ENCODE measurements around the gene RPL29.
A peak's percentile ranks its signal among the peaks of the same experiment; 100 is the strongest.
"Not testable (repeated sequence)": the region's sequence is repeated elsewhere in the genome, so short reads cannot be mapped to it uniquely, and the experiment has no call there.

The RPL29 gene

DNA sequence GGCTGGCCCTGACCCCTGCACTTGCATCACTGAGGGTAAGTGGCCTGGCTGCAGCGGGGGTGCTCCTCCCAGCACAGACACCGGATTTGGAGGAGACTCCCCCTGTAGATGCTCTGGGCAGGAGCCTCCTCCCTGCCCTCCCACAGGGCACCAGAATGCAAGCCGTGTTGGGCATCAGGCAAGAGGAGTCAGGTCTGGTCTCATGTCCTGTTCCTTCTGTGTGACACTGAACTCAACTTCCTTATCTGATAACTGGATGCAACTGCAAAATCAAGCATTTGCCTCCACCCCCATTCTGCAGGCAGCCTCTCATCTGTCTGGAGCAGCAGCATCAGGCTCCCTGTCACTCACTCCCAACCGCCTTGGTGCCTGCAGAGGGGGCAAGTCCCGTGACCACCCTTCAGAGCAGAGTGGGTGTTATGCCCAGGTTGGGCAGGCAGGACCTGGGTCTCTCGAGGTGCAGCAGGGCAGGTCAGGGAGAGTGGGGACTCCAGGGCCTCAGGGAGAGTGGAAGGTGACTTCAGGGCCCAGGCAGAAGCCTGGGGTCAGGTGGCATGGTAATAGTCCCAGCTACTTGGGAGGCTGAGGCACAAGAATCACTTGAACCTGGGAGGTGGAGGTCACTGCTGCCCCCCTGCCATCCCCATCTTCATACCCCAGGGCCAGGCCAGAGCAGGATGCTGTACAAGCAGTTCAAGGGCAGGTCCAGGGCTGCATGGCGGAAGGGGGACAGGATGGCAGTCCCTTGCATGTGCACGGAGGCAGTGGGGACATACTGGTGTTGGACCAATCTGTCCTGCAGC lies 10.5 kb upstream of the RPL29 start:
- DNase-seq (ENCODE audit: low read depth in 4 of 4, low spot score in 1 of 4): no peak

DNA sequence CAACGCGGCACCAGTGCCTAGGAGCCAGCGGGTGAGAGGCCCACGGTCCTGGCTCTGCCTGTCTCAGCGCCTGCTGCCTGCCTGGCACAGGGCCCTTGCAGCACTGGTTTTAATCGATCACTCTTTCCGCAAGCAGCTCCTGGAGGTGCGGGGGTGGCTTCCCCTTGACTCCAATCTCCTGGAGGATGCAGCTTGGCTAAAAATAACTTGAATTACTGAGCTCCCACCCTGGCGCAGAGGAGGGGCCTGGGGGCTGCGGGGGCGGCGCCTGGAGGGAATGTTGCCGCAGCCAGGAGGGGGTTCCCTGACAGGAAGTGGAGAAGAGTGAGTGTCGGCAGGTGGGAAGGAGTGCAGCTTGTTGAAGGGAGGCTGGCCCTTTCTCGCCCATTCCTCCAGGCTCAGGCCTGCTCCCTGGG lies 9.9 kb upstream of the RPL29 start:
- DNase-seq (ENCODE audit: low read depth in 4 of 4, low spot score in 1 of 4): no peak

DNA sequence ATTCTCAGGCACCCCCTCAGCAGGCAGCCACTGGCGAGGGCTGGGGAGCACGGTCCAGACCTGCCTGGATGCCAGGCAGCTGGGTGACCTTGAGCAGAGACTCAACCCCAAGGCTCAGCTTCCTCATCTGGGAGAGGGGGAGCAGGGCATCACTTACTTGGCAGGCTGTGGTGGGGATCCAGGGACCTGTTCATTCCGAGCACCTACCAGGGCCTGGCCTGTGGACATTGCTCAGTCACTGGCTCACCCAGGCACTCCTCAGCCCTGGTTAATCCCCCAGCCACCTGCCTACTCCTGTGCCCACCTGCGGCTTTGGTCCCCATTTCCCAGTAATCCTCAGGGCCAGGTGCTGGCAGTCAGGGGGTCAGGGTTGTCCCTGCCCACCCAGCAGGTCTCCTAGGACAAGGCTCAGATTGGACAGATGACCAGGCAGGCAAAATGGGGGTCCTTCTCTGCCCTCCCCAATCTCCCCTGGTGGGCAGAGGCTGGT lies 9.3 kb upstream of the RPL29 start:
- DNase-seq (ENCODE audit: low read depth in 4 of 4, low spot score in 1 of 4): no peak

DNA sequence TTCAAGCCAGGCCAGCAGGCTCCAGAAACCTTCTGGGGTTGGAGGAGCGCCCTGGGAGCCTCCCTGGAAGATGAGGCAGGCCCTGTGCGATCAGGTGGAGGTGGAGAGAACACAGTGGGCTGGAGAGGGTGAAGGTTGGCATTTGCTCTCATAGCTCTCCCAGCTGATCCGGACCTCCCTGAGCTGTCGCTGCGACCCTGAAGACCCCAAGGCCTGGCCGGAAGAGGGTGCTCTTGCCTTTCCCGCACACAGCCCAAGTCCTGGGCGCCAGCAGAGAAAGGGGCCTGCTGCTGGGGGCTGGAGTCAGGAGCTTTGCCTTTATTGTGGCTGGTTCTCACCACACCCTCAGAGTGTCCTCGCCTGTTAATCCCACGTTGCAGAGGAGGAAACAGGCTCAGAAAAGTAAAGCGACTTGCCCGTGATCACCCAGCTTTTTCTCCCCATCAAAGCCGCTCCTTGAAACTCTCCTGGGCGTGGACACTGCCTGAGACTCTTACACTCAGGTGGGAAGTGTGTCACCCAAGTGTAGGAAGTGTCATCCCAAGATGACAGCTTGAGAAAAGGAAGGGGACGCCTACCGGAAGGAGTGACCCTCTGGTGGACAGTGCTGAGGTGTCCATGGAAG lies 8.6 kb upstream of the RPL29 start:
- DNase-seq (ENCODE audit: low read depth in 4 of 4, low spot score in 1 of 4): no peak

DNA sequence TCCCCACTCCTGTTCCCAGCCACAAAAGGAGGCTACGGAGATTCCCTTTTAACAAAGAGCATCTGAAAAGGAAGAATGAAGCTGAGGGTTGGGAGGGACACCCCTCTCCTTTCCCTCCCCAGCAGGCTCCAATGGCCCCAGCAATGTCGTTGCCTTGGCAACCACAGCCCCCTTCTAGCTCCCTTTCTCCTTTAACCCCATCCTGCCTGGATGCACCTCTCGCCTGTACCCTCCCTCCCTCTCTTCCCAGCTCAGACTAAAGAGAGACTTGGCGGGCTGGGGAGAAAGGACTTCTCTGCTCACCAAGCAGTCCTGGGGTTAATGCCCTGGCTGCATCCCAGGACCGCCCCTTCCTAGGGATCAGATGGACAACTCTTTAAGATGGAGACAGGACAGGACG lies 7.1 kb upstream of the RPL29 start:
- DNase-seq (ENCODE audit: low read depth in 4 of 4, low spot score in 1 of 4): no peak

DNA sequence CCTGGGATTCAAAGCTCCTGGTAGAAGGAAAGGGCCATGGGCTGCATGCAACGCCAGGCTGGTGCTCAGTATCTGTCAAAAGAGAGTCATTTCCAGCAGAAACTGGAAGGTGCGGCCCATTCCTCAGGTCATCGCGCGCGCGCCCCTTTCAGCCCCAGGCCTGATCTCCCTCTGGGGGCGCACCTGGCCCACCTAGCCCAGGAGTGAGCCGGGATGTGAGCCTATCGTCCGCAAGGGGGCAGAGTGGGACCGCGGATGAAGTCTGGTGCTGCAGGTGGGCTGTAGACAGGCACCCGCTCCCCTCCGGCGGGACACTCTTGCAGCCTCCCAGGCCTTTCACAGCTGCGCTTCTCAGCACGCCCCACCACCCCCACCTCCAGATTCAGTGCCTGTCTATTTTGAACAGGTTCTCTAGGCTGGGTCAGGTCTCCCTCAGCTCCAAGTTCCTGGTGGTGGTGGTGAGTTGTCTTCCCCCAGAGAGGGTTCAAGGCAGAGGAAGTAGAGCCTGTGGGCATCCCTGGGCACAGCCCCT lies 5.8 kb upstream of the RPL29 start:
- DNase-seq (ENCODE audit: low read depth in 4 of 4, low spot score in 1 of 4): peak; percentile 65 to 77 (median 70)

DNA sequence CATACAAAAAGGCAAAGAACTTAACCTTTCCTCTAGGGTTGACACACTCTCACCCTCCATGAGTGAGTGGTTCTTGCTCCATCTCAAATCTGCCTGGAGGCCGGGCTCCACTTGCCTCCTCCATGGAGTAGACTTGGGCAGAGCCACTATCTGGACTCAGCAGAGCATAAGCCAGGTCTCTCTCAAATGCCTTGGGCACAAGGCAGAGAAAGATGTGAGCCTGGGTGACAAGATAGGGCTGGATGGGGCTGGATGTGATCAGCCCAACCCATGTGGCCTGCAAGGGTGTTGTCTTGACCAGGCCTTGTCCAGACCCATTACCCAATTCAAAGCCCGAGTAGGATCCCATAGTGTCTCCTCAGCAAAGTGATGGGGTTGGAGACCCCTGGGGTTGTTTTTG lies 4.2 kb upstream of the RPL29 start:
- no peak for DNase-seq (ENCODE audit: low read depth in 4 of 4, low spot score in 1 of 4)

DNA sequence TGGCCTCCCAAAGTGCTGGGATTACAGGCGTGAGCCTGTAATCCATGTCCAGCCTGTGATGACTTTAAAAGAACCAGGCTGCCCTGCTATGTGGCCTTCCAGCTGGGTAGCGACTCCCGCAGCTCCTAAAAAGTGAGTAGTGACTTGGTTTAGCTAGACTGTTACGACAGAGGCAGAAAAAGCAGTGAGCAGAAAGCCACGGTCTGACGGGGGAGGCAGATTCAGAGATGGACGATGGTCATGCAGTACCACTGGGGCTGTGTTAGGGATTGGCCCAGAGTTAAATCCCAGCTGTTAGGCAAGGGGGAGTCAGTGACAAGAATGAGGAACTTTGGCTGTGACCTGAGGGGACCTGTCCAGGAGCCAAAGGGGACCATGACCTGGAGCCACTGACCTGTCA lies 3.1 kb upstream of the RPL29 start:
- no peak for DNase-seq (ENCODE audit: low read depth in 4 of 4, low spot score in 1 of 4)

DNA sequence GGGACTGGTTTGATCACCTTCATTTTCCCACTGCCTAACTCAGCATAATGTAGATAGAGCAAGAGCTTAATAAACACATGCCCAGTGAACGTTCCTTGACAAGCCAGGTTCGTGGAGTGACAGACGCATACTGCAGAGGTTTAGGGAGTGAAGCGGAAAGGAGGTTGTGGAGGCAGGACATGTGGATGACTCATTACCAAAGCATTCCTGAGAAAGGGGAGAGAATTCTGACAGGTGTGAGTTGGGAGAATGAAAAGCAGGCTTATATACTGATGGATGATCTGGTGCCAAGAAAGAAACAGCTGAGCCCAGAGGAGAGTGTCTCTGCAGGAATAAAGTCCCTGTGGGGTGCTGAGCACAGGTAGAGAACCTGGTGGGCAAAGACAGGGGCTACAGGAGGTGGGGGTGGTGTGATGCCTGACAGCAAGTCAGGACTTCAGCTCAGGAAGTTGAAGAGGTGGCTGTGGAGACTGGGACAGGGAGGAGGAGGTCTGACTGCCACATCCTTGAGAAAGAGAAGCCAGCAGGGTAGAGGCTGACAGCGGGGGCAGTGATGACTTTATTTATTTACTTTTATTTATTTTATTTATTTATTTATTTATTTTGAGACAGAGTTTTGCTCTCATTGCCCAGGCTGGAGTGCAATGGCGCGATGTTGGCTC lies 2.4 kb upstream of the RPL29 start:
- DNase-seq (ENCODE audit: low read depth in 4 of 4, low spot score in 1 of 4): no peak

DNA sequence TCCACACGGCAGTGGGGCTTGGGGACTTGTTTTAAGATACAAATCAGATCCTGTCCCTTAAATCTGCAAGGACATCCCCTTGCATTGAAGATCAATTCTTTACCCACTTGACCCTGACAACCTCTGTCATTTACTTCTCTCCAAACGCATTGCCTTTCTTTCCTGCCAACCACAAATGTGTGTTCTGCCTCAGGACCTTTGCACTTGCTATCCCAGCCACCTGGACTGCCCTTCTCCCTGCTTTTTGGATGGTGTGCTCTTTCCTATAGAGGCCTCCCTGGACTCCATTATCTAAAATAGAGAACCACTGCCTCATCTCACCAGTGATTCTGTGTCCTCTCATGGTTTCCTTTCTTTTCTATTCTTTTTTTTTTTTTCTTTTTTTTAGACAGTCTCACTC lies 1.5 kb upstream of the RPL29 start:
- DNase-seq (ENCODE audit: low read depth in 4 of 4, low spot score in 1 of 4): no peak

DNA sequence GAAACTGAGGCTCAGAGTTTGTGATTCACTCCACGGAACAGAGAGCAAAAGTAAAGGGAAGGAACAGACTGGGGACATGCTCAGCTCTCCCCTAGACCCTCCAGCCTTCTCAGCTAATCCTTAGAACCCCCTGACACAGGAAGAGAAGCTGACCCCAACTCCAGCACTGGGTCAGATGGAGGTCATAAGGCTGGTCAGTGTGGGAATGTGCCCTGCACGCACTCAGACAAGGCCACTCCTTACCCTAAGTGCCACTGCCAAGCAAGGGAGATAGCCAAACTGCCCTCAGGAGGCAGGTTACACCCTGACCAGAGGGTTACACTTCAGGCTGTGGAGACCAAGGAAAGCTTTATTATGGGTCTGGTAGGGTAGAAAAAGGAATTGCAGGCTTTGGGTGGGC lies 1.2 kb downstream of the RPL29 start:
- no peak for DNase-seq (ENCODE audit: low read depth in 4 of 4, low spot score in 1 of 4)

DNA sequence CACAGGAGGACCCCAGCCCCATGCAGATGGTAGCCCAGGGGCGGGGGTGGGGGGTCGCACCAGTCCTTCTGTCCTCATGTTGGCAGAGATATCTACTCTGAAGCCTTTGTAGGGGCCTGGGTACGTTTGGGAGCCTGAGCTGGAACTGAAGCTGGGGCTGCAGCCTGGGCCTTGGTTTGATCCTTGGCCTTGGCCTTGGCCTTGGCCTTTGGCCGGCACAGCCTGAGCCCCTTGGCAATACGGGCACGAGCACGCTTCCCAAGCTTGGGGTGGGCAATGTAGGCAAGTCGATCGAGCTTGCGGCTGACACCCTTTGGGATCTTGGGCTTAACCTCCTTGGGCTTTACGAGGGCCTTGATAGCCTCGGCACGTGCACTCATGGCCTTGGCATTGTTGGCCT lies 2.0 kb downstream of the RPL29 start:
- DNase-seq (ENCODE audit: low read depth in 4 of 4, low spot score in 1 of 4): not testable (repeated sequence)

DNA sequence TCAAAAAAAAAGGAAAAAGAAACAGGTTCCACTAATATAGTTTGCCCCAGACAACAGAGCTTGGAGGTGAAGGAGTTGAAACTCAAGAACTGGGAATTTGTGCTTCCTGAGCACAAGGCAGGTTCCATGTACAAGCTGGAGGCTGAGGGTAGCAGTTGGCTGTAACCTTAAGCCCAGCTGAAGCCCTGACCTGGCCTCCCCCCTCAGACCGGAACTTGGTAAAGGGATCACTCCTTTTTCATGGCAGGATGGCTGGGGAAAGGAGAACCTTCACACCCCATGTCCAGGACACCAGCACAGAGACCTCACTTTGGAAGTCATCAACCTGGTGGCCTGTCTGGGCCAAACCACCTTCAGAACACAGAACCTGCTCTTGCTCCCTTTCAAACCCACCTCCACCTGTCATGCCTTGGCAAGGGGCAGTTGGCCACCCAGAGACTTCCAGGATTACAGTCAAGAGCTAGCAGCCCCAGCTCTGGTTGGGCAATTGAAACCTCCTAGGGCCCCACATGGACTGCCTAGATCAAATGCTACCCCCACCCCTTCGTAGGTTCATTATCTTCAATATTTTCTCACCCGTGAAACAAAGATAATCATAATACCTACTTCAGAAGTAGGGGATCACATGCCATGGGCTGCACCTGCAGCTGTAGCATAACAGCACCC lies 3.5 kb downstream of the RPL29 start:
- no peak for DNase-seq (ENCODE audit: low read depth in 4 of 4, low spot score in 1 of 4)

DNA sequence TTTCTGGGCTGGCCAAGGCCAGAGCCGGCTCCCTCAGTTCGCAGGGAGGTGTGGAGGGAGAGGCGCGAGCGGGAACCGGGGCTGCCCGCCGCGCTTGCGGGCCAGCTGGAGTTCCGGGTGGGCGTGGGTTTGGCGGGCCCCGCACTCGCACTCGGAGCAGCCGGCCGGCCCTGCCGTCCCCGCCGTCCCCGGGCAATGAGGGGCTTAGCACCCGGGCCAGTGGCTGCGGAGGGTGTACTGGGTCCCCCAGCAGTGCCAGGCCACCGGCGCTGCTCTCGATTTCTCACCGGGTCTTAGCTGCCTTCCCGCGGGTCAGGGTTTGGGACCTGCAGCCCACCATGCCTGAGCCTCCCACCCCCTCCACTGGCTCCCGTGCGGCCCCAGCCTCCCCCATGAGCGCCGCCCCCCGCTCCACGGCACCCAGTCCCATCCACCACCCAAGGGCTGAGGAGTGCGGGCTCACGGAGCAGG lies 5.2 kb downstream of the RPL29 start:
- DNase-seq (ENCODE audit: low read depth in 4 of 4, low spot score in 1 of 4): not testable (repeated sequence)

DNA sequence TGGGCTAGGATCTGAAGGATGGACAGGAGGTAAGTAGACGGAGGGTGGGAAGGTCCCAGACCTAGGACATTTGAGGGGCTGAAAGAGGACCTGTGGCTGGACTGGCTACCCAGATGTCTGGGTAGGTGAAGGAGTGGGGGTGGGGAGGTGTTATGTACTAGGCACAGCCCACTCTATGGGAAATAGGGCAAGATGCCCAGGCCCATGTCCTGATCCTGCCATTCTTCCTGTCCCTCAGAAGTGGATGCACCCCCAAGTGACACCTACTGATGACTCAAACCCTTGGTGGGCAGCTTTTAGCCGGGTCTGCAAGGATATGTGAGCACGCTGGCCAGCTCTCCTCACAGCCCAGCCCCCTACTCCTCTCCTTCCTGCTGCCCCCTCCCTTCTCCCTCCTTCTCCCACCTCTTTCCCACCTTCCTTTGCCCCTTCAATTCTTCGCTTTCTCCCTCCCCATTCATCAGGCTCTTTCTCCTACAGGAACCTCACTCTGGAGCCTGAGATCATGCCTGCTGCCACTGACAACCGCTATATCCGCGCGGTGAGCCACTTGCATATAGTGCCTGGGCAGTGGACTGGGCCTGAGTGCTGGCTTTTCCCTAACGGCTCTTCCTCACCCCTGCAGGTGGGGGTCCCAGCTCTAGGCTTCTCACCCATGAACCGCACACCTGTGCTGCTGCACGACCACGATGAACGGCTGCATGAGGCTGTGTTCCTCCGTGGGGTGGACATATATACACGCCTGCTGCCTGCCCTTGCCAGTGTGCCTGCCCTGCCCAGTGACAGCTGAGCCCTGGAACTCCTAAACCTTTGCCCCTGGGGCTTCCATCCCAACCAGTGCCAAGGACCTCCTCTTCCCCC lies 7.2 kb downstream of the RPL29 start:
- DNase-seq (ENCODE audit: low read depth in 4 of 4, low spot score in 1 of 4): no peak

DNA sequence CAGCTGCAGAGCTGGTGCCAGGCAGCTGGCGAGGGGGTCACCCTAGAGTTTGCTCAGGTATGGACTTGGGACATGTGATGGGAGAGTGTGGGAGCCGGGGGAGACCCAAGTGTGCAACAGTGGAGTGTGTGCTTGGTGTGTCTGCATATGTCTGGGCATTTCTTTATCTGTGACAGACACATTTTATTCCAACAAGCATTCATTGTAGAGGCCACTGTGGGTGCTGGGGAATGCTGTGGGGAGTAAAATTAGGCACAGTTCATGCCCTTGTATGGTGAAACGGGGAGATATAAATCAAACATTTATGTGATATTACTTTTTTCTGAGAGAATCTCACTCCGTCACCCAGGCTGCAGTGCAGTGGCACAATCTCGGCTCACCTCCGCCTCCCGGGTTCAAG lies 8.1 kb downstream of the RPL29 start:
- DNase-seq (ENCODE audit: low read depth in 4 of 4, low spot score in 1 of 4): no peak

DNA sequence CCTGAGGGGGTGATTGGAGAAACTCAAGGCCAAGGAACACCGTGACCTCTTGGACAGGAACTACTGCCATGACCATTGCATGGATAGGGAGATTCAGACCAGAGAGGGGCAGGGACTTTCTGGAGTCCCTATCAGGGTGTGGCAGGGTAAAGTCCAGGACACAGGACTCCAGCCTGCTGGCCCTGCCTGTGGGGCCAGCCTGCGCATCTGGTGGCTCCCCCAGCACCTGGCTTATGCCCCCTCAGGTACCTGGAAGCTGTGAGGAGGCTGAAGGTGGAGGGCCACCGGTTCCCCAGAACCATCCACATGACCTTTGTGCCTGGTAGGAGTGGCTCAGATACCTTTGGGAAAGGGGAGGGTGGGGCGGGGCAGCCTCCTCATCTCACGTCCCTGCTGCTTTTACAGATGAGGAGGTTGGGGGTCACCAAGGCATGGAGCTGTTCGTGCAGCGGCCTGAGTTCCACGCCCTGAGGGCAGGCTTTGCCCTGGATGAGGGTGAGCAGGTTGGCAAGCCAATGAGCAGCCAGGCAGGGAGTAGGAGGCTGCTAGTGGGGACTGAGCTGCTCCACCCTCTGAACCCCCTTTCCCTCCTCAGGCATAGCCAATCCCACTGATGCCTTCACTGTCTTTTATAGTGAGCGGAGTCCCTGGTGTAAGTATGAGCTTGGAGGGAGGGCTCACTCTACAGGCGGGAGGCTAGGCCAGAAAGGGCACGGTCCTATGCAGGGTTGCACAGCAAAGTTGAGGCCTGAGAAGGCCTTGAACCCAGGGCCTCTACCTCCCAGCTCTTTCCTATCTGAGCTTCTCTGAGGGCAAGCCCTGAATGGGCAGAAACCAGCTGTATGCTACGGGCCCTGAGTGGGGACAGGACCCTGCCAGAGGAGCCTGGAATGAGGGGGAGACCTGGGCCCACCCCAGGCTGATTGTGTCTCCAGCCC lies 9.4 kb downstream of the RPL29 start:
- no peak for DNase-seq (ENCODE audit: low read depth in 4 of 4, low spot score in 1 of 4)

DNA sequence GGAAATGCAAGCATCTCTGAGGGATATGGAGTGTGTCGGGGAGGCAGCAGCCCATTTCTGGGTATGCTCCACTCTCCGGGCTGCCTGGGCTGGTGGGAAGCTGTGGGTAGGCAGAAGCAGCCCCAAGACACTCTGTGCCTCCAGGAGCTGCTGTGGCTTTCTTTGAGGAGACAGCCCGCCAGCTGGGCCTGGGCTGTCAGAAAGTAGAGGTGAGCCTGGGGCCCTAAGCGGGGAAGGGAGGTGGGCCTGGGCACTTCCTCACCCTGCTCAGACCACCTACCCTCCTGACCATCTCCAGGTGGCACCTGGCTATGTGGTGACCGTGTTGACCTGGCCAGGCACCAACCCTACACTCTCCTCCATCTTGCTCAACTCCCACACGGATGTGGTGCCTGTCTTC lies 10.6 kb downstream of the RPL29 start:
- DNase-seq (ENCODE audit: low read depth in 4 of 4, low spot score in 1 of 4): no peak

DNA sequence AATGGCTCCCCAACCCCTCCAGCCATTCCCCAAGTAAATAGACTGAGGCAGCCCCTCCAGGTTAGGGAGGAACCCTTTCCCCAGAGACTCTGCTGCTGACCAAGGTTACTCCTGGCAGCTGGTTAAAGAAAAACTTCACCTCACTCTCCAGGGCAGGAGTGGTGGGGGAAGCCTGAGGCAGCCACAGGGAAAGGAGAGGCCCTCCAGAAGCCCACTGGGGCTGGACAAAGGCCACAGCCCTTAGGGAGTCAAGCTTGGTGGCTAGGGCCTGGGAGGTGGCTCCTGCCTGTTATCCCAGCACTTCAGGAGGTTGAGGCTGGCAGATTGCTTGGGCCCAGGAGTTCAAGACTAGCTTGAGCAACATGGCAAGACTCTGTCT lies 11.4 kb downstream of the RPL29 start:
- DNase-seq (ENCODE audit: low read depth in 4 of 4, low spot score in 1 of 4): no peak
